ENCODE measurements around the gene KCNS1. TPM values are rescaled to one million over a fixed set of nuclear protein-coding genes. Genes with fewer than 3 reads are reported as not detected.

Gene KCNS1
- total RNA-seq, 1 experiment from 2014 or later = 10.7 TPM

- Mint-ChIP-seq H3K27ac (ENCODE audit: unreplicated experiment) (no peak overlapping the region), H3K27me3 (ENCODE audit: unreplicated experiment) (peaks cover 38% of the 10 kb centered on the region), H3K4me1 (ENCODE audit: low read depth, unreplicated experiment) (no peaks in the 10 kb centered on the region), H3K4me3 (ENCODE audit: low read depth, unreplicated experiment) (no peak overlapping the region), H3K9me3 (ENCODE audit: low read depth, unreplicated experiment) (no peaks in the 10 kb centered on the region), H3K36me3 (ENCODE audit: insufficient read depth, unreplicated experiment) (no peaks in the 10 kb centered on the region)
- no peak for DNase-seq
- CTCF ChIA-PET = interaction anchor here (0.6 to 3.7 kb wide), 8 partner anchors 8 to 188 kb away, joined by 3 to 61 read pairs (median 12); no protein-coding TSS in a partner anchor
- TF ChIP-seq, protein P1, sequence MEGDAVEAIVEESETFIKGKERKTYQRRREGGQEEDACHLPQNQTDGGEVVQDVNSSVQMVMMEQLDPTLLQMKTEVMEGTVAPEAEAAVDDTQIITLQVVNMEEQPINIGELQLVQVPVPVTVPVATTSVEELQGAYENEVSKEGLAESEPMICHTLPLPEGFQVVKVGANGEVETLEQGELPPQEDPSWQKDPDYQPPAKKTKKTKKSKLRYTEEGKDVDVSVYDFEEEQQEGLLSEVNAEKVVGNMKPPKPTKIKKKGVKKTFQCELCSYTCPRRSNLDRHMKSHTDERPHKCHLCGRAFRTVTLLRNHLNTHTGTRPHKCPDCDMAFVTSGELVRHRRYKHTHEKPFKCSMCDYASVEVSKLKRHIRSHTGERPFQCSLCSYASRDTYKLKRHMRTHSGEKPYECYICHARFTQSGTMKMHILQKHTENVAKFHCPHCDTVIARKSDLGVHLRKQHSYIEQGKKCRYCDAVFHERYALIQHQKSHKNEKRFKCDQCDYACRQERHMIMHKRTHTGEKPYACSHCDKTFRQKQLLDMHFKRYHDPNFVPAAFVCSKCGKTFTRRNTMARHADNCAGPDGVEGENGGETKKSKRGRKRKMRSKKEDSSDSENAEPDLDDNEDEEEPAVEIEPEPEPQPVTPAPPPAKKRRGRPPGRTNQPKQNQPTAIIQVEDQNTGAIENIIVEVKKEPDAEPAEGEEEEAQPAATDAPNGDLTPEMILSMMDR (IDR thresholded peaks at IDR 0.05; ENCODE audit: unreplicated experiment) = no peak
- BruUV-seq (replicated peaks) = no TSS peak
- intact Hi-C loops (cut with micrococcal nuclease; ENCODE audit: unreplicated experiment) = no loop called here
Measured at GRCh38 chr20:45112754-45113153, 11.8 kb upstream of the KCNS1 start.

GRCh38 chr20:45111799-45112471, 11.0 kb upstream of the KCNS1 start:
- BruUV-seq (replicated peaks) = no TSS peak
- no peaks in the 10 kb centered on the region for H3K4me1 Mint-ChIP-seq (ENCODE audit: low read depth, unreplicated experiment)
- CTCF ChIA-PET = interaction anchor here (0.6 to 3.7 kb wide), 13 partner anchors 16 to 200 kb away, joined by 3 to 61 read pairs (median 5); no protein-coding TSS in a partner anchor
- H3K36me3 Mint-ChIP-seq (ENCODE audit: insufficient read depth, unreplicated experiment) = no peaks in the 10 kb centered on the region
- no peak overlapping the region for H3K27ac Mint-ChIP-seq (ENCODE audit: unreplicated experiment)
- TF ChIP-seq, protein P1 (IDR thresholded peaks at IDR 0.05; ENCODE audit: unreplicated experiment) = peak; percentile 86
- no peak overlapping the region for H3K4me3 Mint-ChIP-seq (ENCODE audit: low read depth, unreplicated experiment)
- intact Hi-C loops (cut with micrococcal nuclease; ENCODE audit: unreplicated experiment) = no loop called here
- peaks cover 36% of the 10 kb centered on the region for H3K27me3 Mint-ChIP-seq (ENCODE audit: unreplicated experiment)
- DNase-seq = peak; percentile 43
- H3K9me3 Mint-ChIP-seq (ENCODE audit: low read depth, unreplicated experiment) = no peaks in the 10 kb centered on the region

GRCh38 chr20:45111285-45111684, 10.4 kb upstream of the KCNS1 start:
- Mint-ChIP-seq H3K4me3 (ENCODE audit: low read depth, unreplicated experiment) (no peak overlapping the region), H3K27ac (ENCODE audit: unreplicated experiment) (no peak overlapping the region), H3K4me1 (ENCODE audit: low read depth, unreplicated experiment) (no peaks in the 10 kb centered on the region), H3K27me3 (ENCODE audit: unreplicated experiment) (peaks cover 29% of the 10 kb centered on the region), H3K36me3 (ENCODE audit: insufficient read depth, unreplicated experiment) (no peaks in the 10 kb centered on the region), H3K9me3 (ENCODE audit: low read depth, unreplicated experiment) (no peaks in the 10 kb centered on the region)
- BruUV-seq (replicated peaks) = no TSS peak
- CTCF ChIA-PET = interaction anchor here (0.6 to 3.7 kb wide), 15 partner anchors 15 to 200 kb away, joined by 3 to 61 read pairs (median 4); partner anchors contain the start of gene TOMM34
- intact Hi-C loops (cut with micrococcal nuclease; ENCODE audit: unreplicated experiment) = no loop called here
- DNase-seq = no peak
- TF ChIP-seq, protein P1 (IDR thresholded peaks at IDR 0.05; ENCODE audit: unreplicated experiment) = no peak

DNA sequence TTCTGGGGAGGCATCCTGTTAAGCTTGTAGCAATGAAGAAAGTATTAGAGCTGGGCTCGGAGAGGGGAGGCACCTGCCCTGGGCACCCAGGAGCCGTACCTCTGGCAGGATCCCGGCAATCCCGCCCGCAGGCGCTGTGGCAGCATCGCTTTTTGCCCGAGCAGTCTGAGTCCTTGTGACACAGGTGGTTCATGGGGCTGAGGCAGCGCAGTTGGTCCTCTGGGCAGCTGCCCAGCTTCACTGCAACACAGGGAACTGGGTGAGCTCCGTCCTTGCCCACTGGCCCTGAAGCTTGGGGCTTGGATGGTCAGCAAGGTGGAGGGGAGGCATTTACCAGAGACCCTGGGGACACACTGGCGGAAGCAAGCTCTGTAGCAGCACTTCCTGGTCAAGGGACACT, 9.4 kb upstream of the KCNS1 start:
- no peaks in the 10 kb centered on the region for H3K9me3 Mint-ChIP-seq (ENCODE audit: low read depth, unreplicated experiment)
- H3K27ac Mint-ChIP-seq (ENCODE audit: unreplicated experiment) = no peak overlapping the region
- BruUV-seq (replicated peaks) = no TSS peak
- peaks cover 19% of the 10 kb centered on the region for H3K27me3 Mint-ChIP-seq (ENCODE audit: unreplicated experiment)
- no peak overlapping the region for H3K4me3 Mint-ChIP-seq (ENCODE audit: low read depth, unreplicated experiment)
- CTCF ChIA-PET = interaction anchor here (0.6 to 3.7 kb wide), 6 partner anchors 14 to 383 kb away, joined by 3 to 61 read pairs (median 4); no protein-coding TSS in a partner anchor
- intact Hi-C loops (cut with micrococcal nuclease; ENCODE audit: unreplicated experiment) = no loop called here
- no peaks in the 10 kb centered on the region for H3K36me3 Mint-ChIP-seq (ENCODE audit: insufficient read depth, unreplicated experiment)
- TF ChIP-seq, protein P1 (IDR thresholded peaks at IDR 0.05; ENCODE audit: unreplicated experiment) = no peak
- no peak for DNase-seq
- peaks cover 7% of the 10 kb centered on the region for H3K4me1 Mint-ChIP-seq (ENCODE audit: low read depth, unreplicated experiment)
